GM19463 (cell line): ENCODE data around the gene KYNU.
"Not testable (repeated sequence)": the region's sequence is repeated elsewhere in the genome, so short reads cannot be mapped to it uniquely, and the experiment has no call there.

ENCODE experiments used
- ATAC-seq: cut with Tn5 transposase; IDR thresholded peaks from one replicate; pipeline ENCODE4 v1.9.1; 2021; ENCODE audit warnings: mild to moderate bottlenecking, moderate library complexity; ENCODE audit not compliant: unreplicated experiment

KYNU gene

GRCh38 chr2:142914507-142915313 is 37.2 kb downstream of the KYNU start:
- ATAC-seq = peak; percentile 100

GRCh38 chr2:142915502-142915901 is 38.0 kb downstream of the KYNU start:
- ATAC-seq = no peak

- no peak for ATAC-seq
Observed at GRCh38 chr2:142918624-142919023, 41.2 kb downstream of the KYNU start.

- ATAC-seq = no peak
Observed at GRCh38 chr2:142920571-142920970, 43.1 kb downstream of the KYNU start.

GRCh38 chr2:142926445-142926844 is 49.0 kb downstream of the KYNU start:
- no peak for ATAC-seq

- ATAC-seq = no peak
Observed at GRCh38 chr2:142930835-142931398, 53.5 kb downstream of the KYNU start.

GRCh38 chr2:142933916-142934315 is 56.5 kb downstream of the KYNU start:
- ATAC-seq = no peak

GRCh38 chr2:142935563-142936089 is 58.2 kb downstream of the KYNU start:
- no peak for ATAC-seq

GRCh38 chr2:142936629-142937028 is 59.2 kb downstream of the KYNU start:
- ATAC-seq = no peak

- ATAC-seq = no peak
Observed at GRCh38 chr2:142937347-142937746, 59.9 kb downstream of the KYNU start.

- no peak for ATAC-seq
Observed at GRCh38 chr2:142938240-142938639, 60.8 kb downstream of the KYNU start.

GRCh38 chr2:142940606-142941223 is 63.3 kb downstream of the KYNU start:
- peak; percentile 46 for ATAC-seq

- no peak for ATAC-seq
Observed at GRCh38 chr2:142942690-142943089, 65.2 kb downstream of the KYNU start.

GRCh38 chr2:142944264-142944663 is 66.8 kb downstream of the KYNU start:
- no peak for ATAC-seq

GRCh38 chr2:142944721-142945120 is 67.3 kb downstream of the KYNU start:
- no peak for ATAC-seq

GRCh38 chr2:142946941-142947340 is 69.5 kb downstream of the KYNU start:
- ATAC-seq = no peak

- not testable (repeated sequence) for ATAC-seq
Observed at GRCh38 chr2:142948723-142949122, 71.3 kb downstream of the KYNU start.

- ATAC-seq = not testable (repeated sequence)
Observed at GRCh38 chr2:142950323-142950722, 72.9 kb downstream of the KYNU start.

- no peak for ATAC-seq
Observed at GRCh38 chr2:142951190-142952007, 73.9 kb downstream of the KYNU start.

GRCh38 chr2:142952018-142952417 is 74.6 kb downstream of the KYNU start:
- no peak for ATAC-seq
